H1 (cell line): ENCODE results near the gene MACROD1. TPM values are rescaled to one million over a fixed set of nuclear protein-coding genes. Genes with fewer than 3 reads are reported as not detected.

Source experiments
- BRCA1 ChIP-seq: IDR thresholded peaks from 2 replicates; pipeline ENCODE4 v1.6.1; 2012; ENCODE audit warnings: low read depth, low read length, improper control_type of control experiment
- CBX8 ChIP-seq: fragments of 300-800, 300-1000 bp; sonication (generic); IDR thresholded peaks from 2 replicates; pipeline ENCODE4 v1.7.1; 2016; ENCODE audit warnings: low read depth, low read length, borderline replicate concordance
- CEBPB ChIP-seq: IDR thresholded peaks from 2 replicates; pipeline ENCODE4 v1.6.1; 2012; ENCODE audit warnings: low read depth, low read length
- CTCF ChIP-seq, 3 experiments: IDR thresholded peaks; 1 replicate in 2 of 3; 2 replicates in 1 of 3; pipeline versions ENCODE4 v1.5.1 to v1.6.1; 2011; ENCODE audit warnings: low read length in 3 of 3, mild to moderate bottlenecking in 3 of 3, inconsistent platforms in 2 of 3, low read depth in 1 of 3, moderate library complexity in 1 of 3; ENCODE audit not compliant: insufficient read depth in 1 of 3; ENCODE audit errors: control extremely low read depth in 1 of 3
- KDM1A ChIP-seq: fragments of 200-600, 300-600 bp; sonication (generic); IDR thresholded peaks from 2 replicates; pipeline ENCODE4 v1.7.1; 2016; ENCODE audit warnings: mild to moderate bottlenecking, low read length, borderline replicate concordance
- KDM5A ChIP-seq: fragments of 200-600 bp; IDR thresholded peaks from 2 replicates; pipeline ENCODE4 v1.7.1; 2012; ENCODE audit warnings: mild to moderate bottlenecking, low read length, inconsistent platforms, mixed read lengths
- POU5F1 ChIP-seq: IDR thresholded peaks from 2 replicates; pipeline ENCODE4 v1.6.1; 2011; ENCODE audit warnings: low read depth, mild to moderate bottlenecking, low read length, moderate library complexity
- RBBP5 ChIP-seq: IDR thresholded peaks from 2 replicates; pipeline ENCODE4 v1.7.1; 2012; ENCODE audit warnings: low read depth, mild to moderate bottlenecking, inconsistent platforms, low read length, moderate library complexity, borderline replicate concordance
- polyA plus RNA-seq, 7 experiments: library from polyadenylated mRNA; depleted of rRNA in 3 of 7; stranded (reverse) in 5 of 7; unstranded in 2 of 7; fragments of >200 nt in 5 of 7; fragments of 200-250 nt in 2 of 7; gene quantifications; 1 replicate in 5 of 7; 2 replicates in 1 of 7; 4 replicates in 1 of 7; pipeline versions ENCODE4 v1.2.1 to v1.2.3, GENCODE V29; 2011 to 2013; ENCODE audit warnings: missing spikeins in 2 of 7, mixed read lengths in 2 of 7
- total RNA-seq: library from RNA; stranded (reverse); fragmentation: NEBNext Ultra II Directional; extraction: Animal tissue kit (Norgen Biotek cat#: 25700); gene quantifications from 2 replicates; pipeline ENCODE4 v1.2.1, GENCODE V29; 2021

Gene MACROD1
- total and polyA plus RNA-seq, 2 of the 8 experiments (the other 6 are each of a cell fraction or from before 2014, with no cell fraction given) = 19.5 to 34.1 TPM

GRCh38 chr11:64128255-64129006, 37.5 kb downstream of the MACROD1 start (continued):
- TF ChIP-seq CTCF (IDR thresholded peaks at IDR 0.05; ENCODE audit: control extremely low read depth in 1 of 3, insufficient read depth in 1 of 3, low read depth in 1 of 3, low read length in 3 of 3) = no peak
- TF ChIP-seq KDM5A = no peak
- TF ChIP-seq POU5F1 = no peak
- no peak for TF ChIP-seq CBX8
- no peak for TF ChIP-seq CEBPB
- no peak for TF ChIP-seq BRCA1
- no peak for TF ChIP-seq RBBP5
- no peak for TF ChIP-seq KDM1A
